Esophagus muscularis mucosa (tissue), 4 donors: ENCODE results near the gene POP7.

Experiments used
- EP300 ChIP-seq: sonication (generic); formaldehyde crosslinking; IDR thresholded peaks from one replicate; pipeline ENCODE4 v1.6.1; 2017; ENCODE audit warnings: antibody characterized with exemption
- POLR2A ChIP-seq: fragments of 450-650 bp; IDR thresholded peaks from one replicate; pipeline ENCODE4 v1.6.1; 2017; ENCODE audit warnings: antibody characterized with exemption, moderate library complexity, mild to moderate bottlenecking, low read depth
- TF ChIP-seq, protein P1 (sequence below), 3 experiments: fragments of 200-600 bp in 2 of 3; fragments of 450-650 bp in 1 of 3; sonication (generic) in 2 of 3; IDR thresholded peaks; one replicate each; pipeline ENCODE4 v1.5.1; 2017 to 2019; ENCODE audit warnings: antibody characterized with exemption in 3 of 3, mild to moderate bottlenecking in 2 of 3, moderate library complexity in 1 of 3

DNA sequence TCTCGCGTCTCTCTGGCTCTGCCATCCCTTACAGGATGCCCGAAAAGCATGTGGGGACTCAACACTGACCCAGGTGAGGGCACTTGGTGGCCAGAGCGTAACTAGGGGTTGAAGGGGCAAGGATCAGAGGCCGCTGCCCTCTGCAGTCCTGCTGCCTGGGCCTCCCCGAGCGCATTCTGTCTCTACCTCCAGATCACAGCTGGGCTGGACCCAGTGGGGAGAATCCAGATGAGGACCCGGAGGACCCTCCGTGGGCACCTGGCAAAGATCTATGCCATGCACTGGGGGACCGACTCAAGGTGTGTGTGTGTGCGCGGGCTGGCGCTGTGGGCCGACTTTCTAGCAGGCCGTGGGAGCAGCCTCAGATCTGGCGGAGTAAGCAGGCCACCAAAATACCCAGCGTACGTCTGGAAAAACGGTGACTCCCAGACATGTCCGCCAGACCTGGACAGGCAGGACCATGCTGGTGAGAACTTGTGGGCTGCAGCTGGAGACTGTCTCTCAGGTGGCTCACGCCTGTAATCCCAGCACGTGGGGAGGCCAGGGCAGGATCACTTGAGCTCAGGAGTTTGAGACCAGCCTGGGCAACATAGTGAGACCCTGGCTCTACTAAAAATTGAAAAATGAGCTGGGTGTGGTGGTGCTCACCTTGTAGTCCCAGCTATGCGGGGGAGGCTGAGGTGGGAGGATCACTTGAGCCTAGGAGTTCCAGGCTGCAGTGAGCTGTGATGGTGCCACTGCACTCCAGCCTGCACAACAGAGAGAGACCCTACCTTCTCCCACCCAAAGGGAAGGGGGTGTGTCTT, 29.2 kb upstream of the POP7 start:
- TF ChIP-seq, protein P1, sequence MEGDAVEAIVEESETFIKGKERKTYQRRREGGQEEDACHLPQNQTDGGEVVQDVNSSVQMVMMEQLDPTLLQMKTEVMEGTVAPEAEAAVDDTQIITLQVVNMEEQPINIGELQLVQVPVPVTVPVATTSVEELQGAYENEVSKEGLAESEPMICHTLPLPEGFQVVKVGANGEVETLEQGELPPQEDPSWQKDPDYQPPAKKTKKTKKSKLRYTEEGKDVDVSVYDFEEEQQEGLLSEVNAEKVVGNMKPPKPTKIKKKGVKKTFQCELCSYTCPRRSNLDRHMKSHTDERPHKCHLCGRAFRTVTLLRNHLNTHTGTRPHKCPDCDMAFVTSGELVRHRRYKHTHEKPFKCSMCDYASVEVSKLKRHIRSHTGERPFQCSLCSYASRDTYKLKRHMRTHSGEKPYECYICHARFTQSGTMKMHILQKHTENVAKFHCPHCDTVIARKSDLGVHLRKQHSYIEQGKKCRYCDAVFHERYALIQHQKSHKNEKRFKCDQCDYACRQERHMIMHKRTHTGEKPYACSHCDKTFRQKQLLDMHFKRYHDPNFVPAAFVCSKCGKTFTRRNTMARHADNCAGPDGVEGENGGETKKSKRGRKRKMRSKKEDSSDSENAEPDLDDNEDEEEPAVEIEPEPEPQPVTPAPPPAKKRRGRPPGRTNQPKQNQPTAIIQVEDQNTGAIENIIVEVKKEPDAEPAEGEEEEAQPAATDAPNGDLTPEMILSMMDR (IDR thresholded peaks at IDR 0.05), result no peak
- TF ChIP-seq EP300, result no peak
- TF ChIP-seq POLR2A, result no peak
